Chondrocyte (in vitro differentiated cells): ENCODE measurements around the gene C20orf202. TPM values are rescaled to one million over a fixed set of nuclear protein-coding genes. Genes with fewer than 3 reads are reported as not detected.
A peak's percentile ranks its signal among the peaks of the same experiment; 100 is the strongest.

Experiments used
- DNase-seq: peaks from one replicate; pipeline ENCODE4 v3.0.0; 2021; ENCODE audit warnings: mixed read lengths, low spot score
- H3K27ac Mint-ChIP-seq: one replicate; pipeline ENCODE4 v1.8.0; 2021; ENCODE audit warnings: mild to moderate bottlenecking, moderate library complexity, mixed read lengths; ENCODE audit not compliant: unreplicated experiment
- H3K27me3 Mint-ChIP-seq: 2 replicates; pipeline ENCODE4 v1.8.0; 2021; ENCODE audit warnings: low read depth, mixed read lengths
- H3K36me3 Mint-ChIP-seq: 2 replicates; pipeline ENCODE4 v1.8.0; 2021; ENCODE audit warnings: low read depth, mixed read lengths
- H3K4me1 Mint-ChIP-seq: 2 replicates; pipeline ENCODE4 v1.8.0; 2021; ENCODE audit warnings: low read depth, mild to moderate bottlenecking, mixed read lengths
- H3K4me3 Mint-ChIP-seq: one replicate; pipeline ENCODE4 v1.8.0; 2021; ENCODE audit warnings: mild to moderate bottlenecking, moderate library complexity, mixed read lengths; ENCODE audit not compliant: unreplicated experiment
- H3K9me3 Mint-ChIP-seq: 2 replicates; pipeline ENCODE4 v1.8.0; 2021; ENCODE audit warnings: low read depth, mixed read lengths
- CTCF ChIP-seq: fragments of 200-600 bp; sonication (generic); IDR thresholded peaks from 2 replicates; pipeline ENCODE4 v1.5.0; 2021; ENCODE audit warnings: antibody characterized with exemption, mild to moderate bottlenecking, moderate library complexity
- total RNA-seq: library from RNA; stranded (reverse); gene quantifications from 3 replicates; pipeline ENCODE4 v1.2.1, GENCODE V29; 2021

The C20orf202 gene
- total RNA-seq, 1 donor from 2014 or later: not detected

- Mint-ChIP-seq H3K36me3 (no peaks in the 10 kb centered on the region), H3K27ac (no peak overlapping the region), H3K9me3 (no peaks in the 10 kb centered on the region), H3K4me1 (peaks cover 4% of the 10 kb centered on the region), H3K4me3 (no peak overlapping the region), H3K27me3 (peaks cover 22% of the 10 kb centered on the region)
- peak; percentile 62 for DNase-seq
- TF ChIP-seq CTCF: no peak
Measured at GRCh38 chr20:1224205-1224890, 21.1 kb downstream of the C20orf202 start.

GRCh38 chr20:1225263-1225782 lies 22.1 kb downstream of the C20orf202 start:
- Mint-ChIP-seq H3K4me1 (peaks cover 4% of the 10 kb centered on the region), H3K4me3 (peak overlapping the region; percentile 70), H3K27ac (no peak overlapping the region), H3K9me3 (no peaks in the 10 kb centered on the region), H3K36me3 (no peaks in the 10 kb centered on the region), H3K27me3 (peaks cover 20% of the 10 kb centered on the region)
- no peak for TF ChIP-seq CTCF
- DNase-seq: peak; percentile 85

- no peaks in the 10 kb centered on the region for H3K9me3 Mint-ChIP-seq
- no peak for TF ChIP-seq CTCF
- H3K27ac Mint-ChIP-seq: no peak within 1 kb of the TSS
- H3K4me3 Mint-ChIP-seq: peak within 1 kb of the TSS; percentile 70
- DNase-seq: peak; percentile 81
- peaks cover 4% of the 10 kb centered on the region for H3K4me1 Mint-ChIP-seq
- H3K36me3 Mint-ChIP-seq: no peaks in the 10 kb centered on the region
- peaks cover 15% of the 10 kb centered on the region for H3K27me3 Mint-ChIP-seq
Measured at GRCh38 chr20:1225783-1226654, 22.8 kb downstream of the C20orf202 start, which contains the start of gene RAD21L1. RAD21L1 (plus strand) TSS chr20:1226044; CDS start chr20:1228454, 2,410 bp downstream.

GRCh38 chr20:1229541-1229940 lies 26.3 kb downstream of the C20orf202 start:
- no peak overlapping the region for H3K27ac Mint-ChIP-seq
- no peak for DNase-seq
- peaks cover 4% of the 10 kb centered on the region for H3K4me1 Mint-ChIP-seq
- H3K4me3 Mint-ChIP-seq: no peak overlapping the region
- TF ChIP-seq CTCF: no peak
- H3K27me3 Mint-ChIP-seq: peaks cover 15% of the 10 kb centered on the region
- H3K9me3 Mint-ChIP-seq: no peaks in the 10 kb centered on the region
- no peaks in the 10 kb centered on the region for H3K36me3 Mint-ChIP-seq
